ENCODE results near the gene CFAP99.

CFAP99 gene

GRCh38 chr4:2457481-2458295 is 38.9 kb downstream of the CFAP99 start:
- no peak for TF ChIP-seq TAF1 (IDR thresholded peaks at IDR 0.05; ENCODE audit: borderline replicate concordance, insufficient read depth, low read length)
- no peak for TF ChIP-seq POLR2AphosphoS5 (IDR thresholded peaks at IDR 0.05; ENCODE audit: low read depth, low read length)
- no peak for TF ChIP-seq SIN3A (IDR thresholded peaks at IDR 0.05; ENCODE audit: borderline replicate concordance, insufficient read depth, low read length)

- TF ChIP-seq POLR2AphosphoS5 (IDR thresholded peaks at IDR 0.05; ENCODE audit: low read depth, low read length) (no peak), SIN3A (IDR thresholded peaks at IDR 0.05; ENCODE audit: borderline replicate concordance, insufficient read depth, low read length) (no peak), FOXP2 (optimal IDR thresholded peaks at IDR 0.05; ENCODE audit: borderline replicate concordance, extremely low read depth, extremely low read length, insufficient read depth) (no peak), REST (IDR thresholded peaks at IDR 0.05; ENCODE audit: insufficient read depth in 1 of 2, low read depth in 2 of 2, low read length in 2 of 2) (no peak), TAF1 (IDR thresholded peaks at IDR 0.05; ENCODE audit: borderline replicate concordance, insufficient read depth, low read length) (no peak)
Measured at GRCh38 chr4:2458546-2459491, 40.1 kb downstream of the CFAP99 start.

GRCh38 chr4:2459589-2460349 is 41.0 kb downstream of the CFAP99 start:
- TF ChIP-seq SIN3A (IDR thresholded peaks at IDR 0.05; ENCODE audit: borderline replicate concordance, insufficient read depth, low read length) (no peak), REST (IDR thresholded peaks at IDR 0.05; ENCODE audit: insufficient read depth in 1 of 2, low read depth in 2 of 2, low read length in 2 of 2) (no peak), TAF1 (IDR thresholded peaks at IDR 0.05; ENCODE audit: borderline replicate concordance, insufficient read depth, low read length) (no peak), POLR2AphosphoS5 (IDR thresholded peaks at IDR 0.05; ENCODE audit: low read depth, low read length) (no peak), FOXP2 (optimal IDR thresholded peaks at IDR 0.05; ENCODE audit: borderline replicate concordance, extremely low read depth, extremely low read length, insufficient read depth) (no peak)

- TF ChIP-seq TAF1 (IDR thresholded peaks at IDR 0.05; ENCODE audit: borderline replicate concordance, insufficient read depth, low read length) = no peak
- TF ChIP-seq POLR2AphosphoS5 (IDR thresholded peaks at IDR 0.05; ENCODE audit: low read depth, low read length) = no peak
- TF ChIP-seq REST (IDR thresholded peaks at IDR 0.05; ENCODE audit: insufficient read depth in 1 of 2, low read depth in 2 of 2, low read length in 2 of 2) = no peak
- TF ChIP-seq SIN3A (IDR thresholded peaks at IDR 0.05; ENCODE audit: borderline replicate concordance, insufficient read depth, low read length) = no peak
- TF ChIP-seq FOXP2 (optimal IDR thresholded peaks at IDR 0.05; ENCODE audit: borderline replicate concordance, extremely low read depth, extremely low read length, insufficient read depth) = no peak
Measured at GRCh38 chr4:2461246-2461960, 42.6 kb downstream of the CFAP99 start.
